ELR (cell line): Measurements from ENCODE around the gene ATP9A.

Experiments used
- DNase-seq: peaks from one replicate; pipeline ENCODE4 v3.0.0-alpha.2; 2015; ENCODE audit warnings: low read depth

ATP9A gene

GRCh38 chr20:51627586-51627985, 140.6 kb downstream of the ATP9A start:
- no peak for DNase-seq

- no peak for DNase-seq
Measured at GRCh38 chr20:51625105-51625504, 143.1 kb downstream of the ATP9A start.

GRCh38 chr20:51624157-51624731, 143.9 kb downstream of the ATP9A start:
- DNase-seq, result peak; percentile 85

GRCh38 chr20:51623255-51623654, 144.9 kb downstream of the ATP9A start:
- DNase-seq, result no peak

GRCh38 chr20:51622004-51622874, 146.0 kb downstream of the ATP9A start:
- peak; percentile 66 for DNase-seq

- DNase-seq, result no peak
Measured at GRCh38 chr20:51620432-51620831, 147.8 kb downstream of the ATP9A start.

- DNase-seq, result peak; percentile 53
Measured at GRCh38 chr20:51616060-51616459, 152.1 kb downstream of the ATP9A start.

- no peak for DNase-seq
Measured at GRCh38 chr20:51614687-51615086, 153.5 kb downstream of the ATP9A start.

- no peak for DNase-seq
Measured at GRCh38 chr20:51613580-51613979, 154.6 kb downstream of the ATP9A start.

- DNase-seq, result no peak
Measured at GRCh38 chr20:51612896-51613295, 155.3 kb downstream of the ATP9A start.

GRCh38 chr20:51611625-51611890, 156.6 kb downstream of the ATP9A start:
- DNase-seq, result no peak

- DNase-seq, result no peak
Measured at GRCh38 chr20:51610761-51611624, 157.2 kb downstream of the ATP9A start.

GRCh38 chr20:51610111-51610510, 158.1 kb downstream of the ATP9A start:
- no peak for DNase-seq

- DNase-seq, result no peak
Measured at GRCh38 chr20:51609251-51609650, 158.9 kb downstream of the ATP9A start.

GRCh38 chr20:51608061-51608460, 160.1 kb downstream of the ATP9A start:
- DNase-seq, result no peak

GRCh38 chr20:51607170-51607569, 161.0 kb downstream of the ATP9A start:
- DNase-seq, result no peak

GRCh38 chr20:51604851-51605250, 163.3 kb downstream of the ATP9A start:
- no peak for DNase-seq

- DNase-seq, result no peak
Measured at GRCh38 chr20:51602131-51602530, 166.1 kb downstream of the ATP9A start.

- no peak for DNase-seq
Measured at GRCh38 chr20:51600950-51601349, 167.2 kb downstream of the ATP9A start.

- no peak for DNase-seq
Measured at GRCh38 chr20:51600016-51600420, 168.2 kb downstream of the ATP9A start.

- no peak for DNase-seq
Measured at GRCh38 chr20:51598556-51598955, 169.6 kb downstream of the ATP9A start.

- no peak for DNase-seq
Measured at GRCh38 chr20:51597389-51598231, 170.6 kb downstream of the ATP9A start.
